IMR-90 (cell line): ENCODE data around the gene PLA2G2F. TPM values are rescaled to one million over a fixed set of nuclear protein-coding genes. Genes with fewer than 3 reads are reported as not detected.

Experiments used
- ATAC-seq: fragments of 200-7000 bp; cut with Tn5 transposase; 2 replicates; pipeline ENCODE4 v1.9.1; 2020; ENCODE audit warnings: low read depth, mild to moderate bottlenecking, moderate library complexity
- BruUV-seq: library from RNA; stranded (reverse); fragments of 400-500 nt; replicated peaks from 2 replicates; lab custom pipeline; 2021; lab: Mats Ljungman, UMichigan
- CTCF ChIA-PET: fragments of 300-600 bp; formaldehyde crosslinking; extraction: SDS; loops from one replicate; lab custom pipeline; 2021; ENCODE audit warnings: antibody characterized with exemption; lab: Yijun Ruan, JAX
- POLR2A ChIA-PET: fragments of 300-600 bp; sonication (Branson Sonifier 250); formaldehyde crosslinking; loops from one replicate; lab custom pipeline; 2022; ENCODE audit warnings: antibody characterized with exemption; ENCODE audit not compliant: unreplicated experiment; lab: Charles Lee
- DNase-seq: peaks from one replicate; pipeline ENCODE4 v3.0.0; 2013
- H2AFZ ChIP-seq: replicated peaks from 2 replicates; pipeline ENCODE3; 2013; ENCODE audit warnings: low read length, mild to moderate bottlenecking; ENCODE audit not compliant: poor library complexity
- H2AK5ac ChIP-seq: 2 replicates; pipeline ENCODE4 v1.6.1; 2013; ENCODE audit warnings: low read depth, low read length, inconsistent platforms
- H2AK9ac ChIP-seq: replicated peaks from 2 replicates; pipeline ENCODE3; 2013; ENCODE audit warnings: mild to moderate bottlenecking, low read depth, low read length, moderate library complexity; ENCODE audit not compliant: poor library complexity
- H2BK120ac ChIP-seq: 2 replicates; pipeline ENCODE4 v1.6.1; 2013; ENCODE audit warnings: low read depth, low read length, inconsistent platforms
- H2BK15ac ChIP-seq: 3 replicates; pipeline ENCODE4 v1.6.1; 2013; ENCODE audit warnings: low read depth, low read length, inconsistent platforms
- H2BK20ac ChIP-seq: 2 replicates; pipeline ENCODE4 v1.6.1; 2013; ENCODE audit warnings: low read depth, mild to moderate bottlenecking, inconsistent platforms, low read length, moderate library complexity
- H2BK5ac ChIP-seq: 2 replicates; pipeline ENCODE4 v1.6.1; 2013; ENCODE audit warnings: mild to moderate bottlenecking, low read depth, low read length, inconsistent platforms; ENCODE audit not compliant: poor library complexity, severe bottlenecking
- H3K14ac ChIP-seq: replicated peaks from 2 replicates; pipeline ENCODE4 v1.6.1; 2013; ENCODE audit warnings: low read depth, low read length, inconsistent platforms
- H3K18ac ChIP-seq: 2 replicates; pipeline ENCODE4 v1.6.1; 2013; ENCODE audit warnings: low read depth, low read length, control low read depth
- H3K23ac ChIP-seq: 2 replicates; pipeline ENCODE4 v1.6.1; 2013; ENCODE audit warnings: low read depth, low read length, inconsistent platforms
- H3K27ac ChIP-seq: 2 replicates; pipeline ENCODE4 v1.5.1; 2013; ENCODE audit warnings: mild to moderate bottlenecking, control low read depth, low read length; ENCODE audit not compliant: insufficient read depth
- H3K27me3 ChIP-seq: 2 replicates; pipeline ENCODE4 v1.6.1; 2013; ENCODE audit warnings: low read length; ENCODE audit not compliant: control insufficient read depth, insufficient read depth
- H3K36me3 ChIP-seq: 2 replicates; pipeline ENCODE4 v1.6.1; 2013; ENCODE audit warnings: low read length, mixed read lengths; ENCODE audit not compliant: control insufficient read depth, insufficient read depth
- H3K4ac ChIP-seq: 2 replicates; pipeline ENCODE4 v1.6.1; 2013; ENCODE audit warnings: low read depth, low read length, inconsistent platforms
- H3K4me1 ChIP-seq: 2 replicates; pipeline ENCODE4 v1.6.1; 2013; ENCODE audit warnings: low read length, mixed read lengths; ENCODE audit not compliant: control insufficient read depth, insufficient read depth
- H3K4me2 ChIP-seq: 2 replicates; pipeline ENCODE4 v1.6.1; 2013; ENCODE audit warnings: low read depth, mild to moderate bottlenecking, control low read depth, low read length, moderate library complexity
- H3K4me3 ChIP-seq: 2 replicates; pipeline ENCODE4 v1.5.1; 2013; ENCODE audit warnings: low read depth, mild to moderate bottlenecking, control low read depth, low read length, moderate library complexity; ENCODE audit not compliant: insufficient read depth
- H3K56ac ChIP-seq: 2 replicates; pipeline ENCODE4 v1.6.1; 2013; ENCODE audit warnings: low read length, inconsistent platforms; ENCODE audit not compliant: insufficient read depth; ENCODE audit errors: extremely low read depth
- H3K79me1 ChIP-seq, 2 experiments: 2 replicates each; pipeline ENCODE4 v1.6.1; 2013; ENCODE audit warnings: low read length in 2 of 2, inconsistent platforms in 1 of 2, low read depth in 1 of 2
- H3K9ac ChIP-seq: 2 replicates; pipeline ENCODE4 v1.6.1; 2013; ENCODE audit warnings: low read depth, low read length, control low read depth
- H3K9me1 ChIP-seq: 2 replicates; pipeline ENCODE4 v1.6.1; 2013; ENCODE audit warnings: low read length, inconsistent platforms; ENCODE audit not compliant: insufficient read depth
- H3K9me3 ChIP-seq: 2 replicates; pipeline ENCODE4 v1.6.1; 2013; ENCODE audit warnings: low read length; ENCODE audit not compliant: control insufficient read depth, insufficient read depth
- H4K20me1 ChIP-seq: 2 replicates; pipeline ENCODE4 v1.6.1; 2013; ENCODE audit warnings: low read length, inconsistent platforms; ENCODE audit not compliant: insufficient read depth
- H4K5ac ChIP-seq: 2 replicates; pipeline ENCODE4 v1.6.1; 2013; ENCODE audit warnings: mild to moderate bottlenecking, low read depth, low read length, control low read depth
- H4K8ac ChIP-seq, 2 experiments: 2 replicates each; pipeline ENCODE4 v1.6.1; 2013; ENCODE audit warnings: low read depth in 2 of 2, low read length in 2 of 2, control low read depth in 1 of 2, inconsistent platforms in 1 of 2
- H4K91ac ChIP-seq: 2 replicates; pipeline ENCODE4 v1.6.1; 2013; ENCODE audit warnings: low read depth, low read length, inconsistent platforms; ENCODE audit not compliant: insufficient read depth
- BHLHE40 ChIP-seq: fragments of 150-350 bp; IDR thresholded peaks from 2 replicates; pipeline ENCODE4 v1.6.1; 2016; ENCODE audit warnings: mild to moderate bottlenecking, low read depth, low read length
- CHD1 ChIP-seq: IDR thresholded peaks from 2 replicates; pipeline ENCODE4 v1.6.1; 2012; ENCODE audit warnings: low read depth, low read length, improper control_type of control experiment
- FOS ChIP-seq: fragments of 150-350 bp; IDR thresholded peaks from 2 replicates; pipeline ENCODE4 v1.6.1; 2016; ENCODE audit warnings: low read depth, low read length
- MXI1 ChIP-seq: IDR thresholded peaks from 2 replicates; pipeline ENCODE4 v1.6.1; 2012; ENCODE audit warnings: low read depth, mild to moderate bottlenecking, low read length, moderate library complexity, borderline replicate concordance
- NFE2L2 ChIP-seq: fragments of 150-350 bp; IDR thresholded peaks from 2 replicates; pipeline ENCODE4 v1.6.1; 2016; ENCODE audit warnings: low read depth, mild to moderate bottlenecking, low read length
- POLR2A ChIP-seq: IDR thresholded peaks from 2 replicates; pipeline ENCODE4 v1.6.1; 2012; ENCODE audit warnings: mild to moderate bottlenecking, low read depth, low read length
- RAD21 ChIP-seq: IDR thresholded peaks from 2 replicates; pipeline ENCODE4 v1.6.1; 2012; ENCODE audit warnings: low read length, improper control_type of control experiment
- RFX5 ChIP-seq: IDR thresholded peaks from 2 replicates; pipeline ENCODE4 v1.8.0; 2012; ENCODE audit warnings: low read depth, mild to moderate bottlenecking, low read length, moderate library complexity
- SMC3 ChIP-seq: fragments of 150-350 bp; IDR thresholded peaks from 2 replicates; pipeline ENCODE4 v1.6.1; 2016; ENCODE audit warnings: low read depth, mild to moderate bottlenecking, antibody characterized with exemption, low read length, moderate library complexity
- WGBS, 2 experiments: methylation state at CpG; one replicate each; pipeline versions ENCODE4 v1.1.5 to v1.1.7; 2013; ENCODE audit warnings: missing lambda C conversion rate in 2 of 2; ENCODE audit not compliant: insufficient read length in 1 of 2; ENCODE audit errors: extremely low coverage in 2 of 2; 5-methylcytosine and 5-hydroxymethylcytosine counted together
- dilution Hi-C: fragments of 300-500 bp; cut with HindIII; formaldehyde crosslinking; loops from one replicate; pipeline ENCODE4 v1.14.3; 2018; ENCODE audit warnings: low sequenced_read_pairs; ENCODE audit not compliant: unreplicated experiment
- in situ Hi-C: fragments of 300-500 bp; cut with MboI; formaldehyde crosslinking; loops from 3 replicates; pipeline ENCODE4 v1.14.3; 2019; ENCODE audit warnings: low sequenced_read_pairs, inconsistent platforms, mixed read lengths
- intact Hi-C: fragments of 100-400 bp; cut with micrococcal nuclease; formaldehyde crosslinking; loops from 2 replicates; pipeline ENCODE4 v1.10.0; 2022
- polyA plus RNA-seq, 3 experiments: library from polyadenylated mRNA; depleted of rRNA; stranded (reverse); fragments of >200 nt; gene quantifications; 2 replicates each; pipeline ENCODE4 v1.2.3, GENCODE V29; 2012; ENCODE audit warnings: low replicate concordance in 1 of 3
- total RNA-seq: library from RNA; depleted of rRNA; stranded (reverse); fragments of >200 nt; gene quantifications from 2 replicates; pipeline ENCODE4 v1.2.3, GENCODE V29; 2012
- TF ChIP-seq, protein P1 (sequence below): fragments of 150-350 bp; IDR thresholded peaks from 2 replicates; pipeline ENCODE4 v1.6.1; 2017; ENCODE audit warnings: mild to moderate bottlenecking, antibody characterized with exemption, low read length, low read depth
- TF ChIP-seq, protein P2 (sequence below): fragments of 150-350 bp; IDR thresholded peaks from 2 replicates; pipeline ENCODE4 v1.6.1; 2016; ENCODE audit warnings: low read depth, mild to moderate bottlenecking, low read length, moderate library complexity, borderline replicate concordance
- TF ChIP-seq, protein P3 (sequence below): conservative IDR thresholded peaks from 2 replicates; pipeline ENCODE4 v1.5.1; 2012; ENCODE audit warnings: mild to moderate bottlenecking, low read depth, low read length, improper control_type of control experiment

The PLA2G2F gene
- total and polyA plus RNA-seq, 2 of the 4 experiments (the other 2 are of a cell fraction), result not detected

DNA sequence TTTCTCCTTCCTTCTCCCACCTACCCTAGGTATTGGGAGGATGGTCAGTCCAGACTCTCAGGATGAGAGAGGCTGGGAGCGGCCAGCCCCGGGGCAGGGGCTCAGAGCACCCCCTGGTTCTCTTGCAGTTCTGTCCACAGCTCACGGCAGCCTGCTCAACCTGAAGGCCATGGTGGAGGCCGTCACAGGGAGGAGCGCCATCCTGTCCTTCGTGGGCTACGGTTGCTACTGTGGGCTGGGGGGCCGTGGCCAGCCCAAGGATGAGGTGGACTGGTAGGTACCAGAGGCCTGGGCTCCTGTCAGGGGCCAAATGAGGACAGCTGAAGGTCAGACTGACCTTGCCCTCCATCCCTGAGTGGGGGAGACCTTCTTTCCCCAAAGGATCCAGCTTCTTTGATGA, 4.2 kb downstream of the PLA2G2F start:
- Histone ChIP-seq H2BK15ac (no peak overlapping the region), H3K79me1 (no peaks in the 10 kb centered on the region), H3K4me3 (no peak overlapping the region), H3K18ac (no peak overlapping the region), H4K8ac (no peak overlapping the region), H4K5ac (no peak overlapping the region), H2BK120ac (no peak overlapping the region), H2BK5ac (no peak overlapping the region), H3K4ac (no peak overlapping the region), H2AK9ac (no peak overlapping the region), H3K4me1 (no peaks in the 10 kb centered on the region), H3K9ac (no peak overlapping the region), H3K36me3 (no peaks in the 10 kb centered on the region), H4K20me1 (no peaks in the 10 kb centered on the region; the same call in 1 of the 2 replicates), H3K23ac (no peak overlapping the region), H2AK5ac (no peak overlapping the region), H2AFZ (no peak overlapping the region), H3K9me3 (no peaks in the 10 kb centered on the region), H2BK20ac (no peak overlapping the region), H3K56ac (no peak overlapping the region), H3K27ac (no peak overlapping the region), H4K91ac (no peak overlapping the region), H3K14ac (no peak overlapping the region), H3K9me1 (0 out of 2 replicates have a peak, but pooled peaks cover 3% of the 10 kb centered on the region), H3K4me2 (no peak overlapping the region), H3K27me3 (peaks cover 32% of the 10 kb centered on the region)
- intact Hi-C loops (no loop called here), in situ Hi-C loops (no loop called here), dilution Hi-C loops (no loop called here)
- CTCF ChIA-PET, result interaction anchor here (0.5 kb wide), 1 partner anchor 217 kb away, joined by 3 read pairs; no protein-coding TSS in a partner anchor
- 77% methylated on average over 4 of the region's 8 CpGs; no CpG with 5 or more reads in 1 of the 2 experiments for WGBS, 2 experiments
- POLR2A ChIA-PET, result interaction anchor here (1.1 kb wide), 1 partner anchor 49 kb away, joined by 8 read pairs; no protein-coding TSS in a partner anchor
- no peak for TF ChIP-seq RFX5
- TF ChIP-seq FOS, result no peak
- no peak for TF ChIP-seq RAD21
- no peak for TF ChIP-seq MXI1
- no peak for TF ChIP-seq POLR2A
- no peak for TF ChIP-seq CHD1
- no peak for TF ChIP-seq SMC3
- TF ChIP-seq NFE2L2, result no peak
- TF ChIP-seq, protein P1, sequence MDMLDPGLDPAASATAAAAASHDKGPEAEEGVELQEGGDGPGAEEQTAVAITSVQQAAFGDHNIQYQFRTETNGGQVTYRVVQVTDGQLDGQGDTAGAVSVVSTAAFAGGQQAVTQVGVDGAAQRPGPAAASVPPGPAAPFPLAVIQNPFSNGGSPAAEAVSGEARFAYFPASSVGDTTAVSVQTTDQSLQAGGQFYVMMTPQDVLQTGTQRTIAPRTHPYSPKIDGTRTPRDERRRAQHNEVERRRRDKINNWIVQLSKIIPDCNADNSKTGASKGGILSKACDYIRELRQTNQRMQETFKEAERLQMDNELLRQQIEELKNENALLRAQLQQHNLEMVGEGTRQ, result no peak
- no peak for TF ChIP-seq BHLHE40
- TF ChIP-seq, protein P2, sequence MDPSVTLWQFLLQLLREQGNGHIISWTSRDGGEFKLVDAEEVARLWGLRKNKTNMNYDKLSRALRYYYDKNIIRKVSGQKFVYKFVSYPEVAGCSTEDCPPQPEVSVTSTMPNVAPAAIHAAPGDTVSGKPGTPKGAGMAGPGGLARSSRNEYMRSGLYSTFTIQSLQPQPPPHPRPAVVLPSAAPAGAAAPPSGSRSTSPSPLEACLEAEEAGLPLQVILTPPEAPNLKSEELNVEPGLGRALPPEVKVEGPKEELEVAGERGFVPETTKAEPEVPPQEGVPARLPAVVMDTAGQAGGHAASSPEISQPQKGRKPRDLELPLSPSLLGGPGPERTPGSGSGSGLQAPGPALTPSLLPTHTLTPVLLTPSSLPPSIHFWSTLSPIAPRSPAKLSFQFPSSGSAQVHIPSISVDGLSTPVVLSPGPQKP, result no peak
- TF ChIP-seq, protein P3, sequence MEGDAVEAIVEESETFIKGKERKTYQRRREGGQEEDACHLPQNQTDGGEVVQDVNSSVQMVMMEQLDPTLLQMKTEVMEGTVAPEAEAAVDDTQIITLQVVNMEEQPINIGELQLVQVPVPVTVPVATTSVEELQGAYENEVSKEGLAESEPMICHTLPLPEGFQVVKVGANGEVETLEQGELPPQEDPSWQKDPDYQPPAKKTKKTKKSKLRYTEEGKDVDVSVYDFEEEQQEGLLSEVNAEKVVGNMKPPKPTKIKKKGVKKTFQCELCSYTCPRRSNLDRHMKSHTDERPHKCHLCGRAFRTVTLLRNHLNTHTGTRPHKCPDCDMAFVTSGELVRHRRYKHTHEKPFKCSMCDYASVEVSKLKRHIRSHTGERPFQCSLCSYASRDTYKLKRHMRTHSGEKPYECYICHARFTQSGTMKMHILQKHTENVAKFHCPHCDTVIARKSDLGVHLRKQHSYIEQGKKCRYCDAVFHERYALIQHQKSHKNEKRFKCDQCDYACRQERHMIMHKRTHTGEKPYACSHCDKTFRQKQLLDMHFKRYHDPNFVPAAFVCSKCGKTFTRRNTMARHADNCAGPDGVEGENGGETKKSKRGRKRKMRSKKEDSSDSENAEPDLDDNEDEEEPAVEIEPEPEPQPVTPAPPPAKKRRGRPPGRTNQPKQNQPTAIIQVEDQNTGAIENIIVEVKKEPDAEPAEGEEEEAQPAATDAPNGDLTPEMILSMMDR, result no peak
- ATAC-seq (no peak), DNase-seq (no peak)
- no TSS peak for BruUV-seq
